H1 (cell line): Measurements from ENCODE around the gene XRCC6. TPM values are rescaled to one million over a fixed set of nuclear protein-coding genes. Genes with fewer than 3 reads are reported as not detected.

Source experiments
- CTCF ChIA-PET: fragments of 300-600 bp; sonication (Branson Sonifier 250); formaldehyde crosslinking; loops from one replicate; lab custom pipeline; 2021; ENCODE audit not compliant: partially characterized antibody; lab: Charles Lee
- POLR2A ChIA-PET: fragments of 300-600 bp; sonication (Branson Sonifier 250); formaldehyde crosslinking; loops from one replicate; lab custom pipeline; 2021; ENCODE audit warnings: inconsistent platforms; ENCODE audit not compliant: partially characterized antibody; lab: Charles Lee
- DNase-seq, 2 experiments: peaks; one replicate each; pipeline versions ENCODE4 v3.0.0 to v3.0.0-alpha.2; 2010 to 2022; ENCODE audit warnings: low spot score in 2 of 2, low read depth in 1 of 2, mixed read lengths in 1 of 2
- FAIRE-seq: peaks from 2 replicates; lab custom pipeline; 2011; peaks lifted over from hg19 to GRCh38; lab: Jason Lieb, UNC
- H2AFZ ChIP-seq: 2 replicates; pipeline ENCODE4 v1.8.1; 2012; ENCODE audit warnings: low read length, inconsistent platforms
- H2AK5ac ChIP-seq: 2 replicates; pipeline ENCODE4 v1.6.1; 2013; ENCODE audit warnings: low read depth, low read length
- H2BK120ac ChIP-seq: replicated peaks from 2 replicates; pipeline ENCODE3; 2013; ENCODE audit warnings: low read depth, low read length, inconsistent platforms
- H2BK12ac ChIP-seq: 2 replicates; pipeline ENCODE4 v1.6.1; 2013; ENCODE audit warnings: low read depth, low read length
- H2BK15ac ChIP-seq: 2 replicates; pipeline ENCODE4 v1.6.1; 2013; ENCODE audit warnings: low read length
- H2BK20ac ChIP-seq: 2 replicates; pipeline ENCODE4 v1.6.1; 2013; ENCODE audit warnings: low read length
- H2BK5ac ChIP-seq: 2 replicates; pipeline ENCODE4 v1.6.1; 2013; ENCODE audit warnings: low read depth, low read length
- H3K14ac ChIP-seq: 2 replicates; pipeline ENCODE4 v1.6.1; 2013; ENCODE audit warnings: inconsistent platforms; ENCODE audit not compliant: insufficient read length
- H3K18ac ChIP-seq: 2 replicates; pipeline ENCODE4 v1.6.1; 2013; ENCODE audit warnings: low read length; ENCODE audit errors: extremely low read depth
- H3K23ac ChIP-seq: 2 replicates; pipeline ENCODE4 v1.6.1; 2013; ENCODE audit warnings: inconsistent platforms; ENCODE audit not compliant: insufficient read length
- H3K23me2 ChIP-seq: 2 replicates; pipeline ENCODE4 v1.6.1; 2013; ENCODE audit warnings: low read depth, low read length
- H3K27ac ChIP-seq: 2 replicates; pipeline ENCODE4 v1.6.1; 2011; ENCODE audit warnings: low read depth, low read length, inconsistent platforms
- H3K27me3 ChIP-seq, 4 experiments: replicated peaks in 1 of 4; 1 replicate in 1 of 4; 2 replicates in 3 of 4; pipeline versions ENCODE4 v1.6.1 to v1.8.1; 2011 to 2013; ENCODE audit warnings: low read length in 3 of 4, mild to moderate bottlenecking in 3 of 4, inconsistent platforms in 2 of 4, mixed read lengths in 2 of 4, moderate library complexity in 1 of 4; ENCODE audit not compliant: control insufficient read depth in 3 of 4, insufficient read depth in 3 of 4; ENCODE audit errors: extremely low read depth in 1 of 4
- H3K36me3 ChIP-seq, 4 experiments: 2 replicates each; pipeline versions ENCODE4 v1.6.1 to v1.8.1; 2011 to 2013; ENCODE audit warnings: mild to moderate bottlenecking in 4 of 4, low read length in 3 of 4, moderate library complexity in 2 of 4, control low read depth in 1 of 4, inconsistent platforms in 1 of 4; ENCODE audit not compliant: insufficient read depth in 4 of 4, control insufficient read depth in 2 of 4
- H3K4ac ChIP-seq: replicated peaks from 2 replicates; pipeline ENCODE3; 2013; ENCODE audit warnings: low read length, low read depth, mixed read lengths, inconsistent platforms; ENCODE audit not compliant: insufficient read length
- H3K4me1 ChIP-seq, 4 experiments: replicated peaks in 1 of 4; 1 replicate in 1 of 4; 2 replicates in 3 of 4; pipeline versions ENCODE4 v1.6.1 to v1.8.1; 2011 to 2013; ENCODE audit warnings: low read length in 3 of 4, inconsistent platforms in 2 of 4, mixed read lengths in 1 of 4; ENCODE audit not compliant: insufficient read depth in 4 of 4, control insufficient read depth in 3 of 4
- H3K4me2 ChIP-seq, 2 experiments: 2 replicates each; pipeline versions ENCODE4 v1.6.1 to v1.8.1; 2011 to 2013; ENCODE audit warnings: low read depth in 2 of 2, low read length in 2 of 2, control low read depth in 1 of 2, inconsistent platforms in 1 of 2, mild to moderate bottlenecking in 1 of 2; ENCODE audit not compliant: insufficient read depth in 1 of 2
- H3K4me3 ChIP-seq, 4 experiments: fragments of 200-600, 300-600 bp in 1 of 4; sonication (generic), shearing (Covaris generic), sonication (Bioruptor Twin) in 1 of 4; 2 replicates each; pipeline versions ENCODE4 v1.5.1 to v1.8.1; 2011 to 2016; ENCODE audit warnings: low read length in 4 of 4, low read depth in 3 of 4, control low read depth in 2 of 4, inconsistent platforms in 2 of 4, mild to moderate bottlenecking in 2 of 4, mixed read lengths in 1 of 4, moderate library complexity in 1 of 4; ENCODE audit not compliant: insufficient read depth in 2 of 4; ENCODE audit errors: extremely low read depth in 1 of 4
- H3K56ac ChIP-seq: replicated peaks from 2 replicates; pipeline ENCODE3; 2013; ENCODE audit warnings: low read depth, mild to moderate bottlenecking, mixed read lengths, low read length, inconsistent platforms; ENCODE audit not compliant: insufficient read length
- H3K79me1 ChIP-seq: 2 replicates; pipeline ENCODE4 v1.6.1; 2013; ENCODE audit warnings: low read depth, low read length, control low read depth
- H3K79me2 ChIP-seq, 2 experiments: 2 replicates each; pipeline versions ENCODE4 v1.6.1 to v1.8.1; 2012 to 2013; ENCODE audit warnings: low read length in 2 of 2, mild to moderate bottlenecking in 2 of 2, inconsistent platforms in 1 of 2; ENCODE audit not compliant: insufficient read depth in 2 of 2, control insufficient read depth in 1 of 2
- H3K9ac ChIP-seq, 4 experiments: replicated peaks in 1 of 4; 1 replicate in 1 of 4; 2 replicates in 3 of 4; pipeline versions ENCODE4 v1.6.1 to v1.8.1; 2011 to 2013; ENCODE audit warnings: low read depth in 3 of 4, low read length in 3 of 4, control low read depth in 2 of 4, mild to moderate bottlenecking in 2 of 4, moderate library complexity in 2 of 4, inconsistent platforms in 1 of 4; ENCODE audit errors: extremely low read depth in 1 of 4
- H3K9me3 ChIP-seq, 2 experiments: 2 replicates each; pipeline versions ENCODE4 v1.6.1 to v1.8.1; 2012 to 2013; ENCODE audit warnings: mild to moderate bottlenecking in 2 of 2, moderate library complexity in 2 of 2, control low read depth in 1 of 2, inconsistent platforms in 1 of 2, low read depth in 1 of 2, low read length in 1 of 2, mixed read lengths in 1 of 2; ENCODE audit not compliant: insufficient read depth in 2 of 2
- H4K20me1 ChIP-seq, 2 experiments: replicated peaks in 1 of 2; 2 replicates each; pipeline versions ENCODE3 to v1.8.1; 2011 to 2013; ENCODE audit warnings: inconsistent platforms in 2 of 2, low read length in 2 of 2, mild to moderate bottlenecking in 1 of 2; ENCODE audit not compliant: insufficient read depth in 2 of 2, control insufficient read depth in 1 of 2
- H4K5ac ChIP-seq: 2 replicates; pipeline ENCODE4 v1.6.1; 2013; ENCODE audit warnings: low read length, low read depth, mixed read lengths, inconsistent platforms; ENCODE audit not compliant: insufficient read length
- H4K8ac ChIP-seq: 2 replicates; pipeline ENCODE4 v1.8.0; 2013; ENCODE audit warnings: mild to moderate bottlenecking, moderate library complexity, low read length, inconsistent platforms; ENCODE audit not compliant: insufficient read depth; ENCODE audit errors: extremely low read depth
- H4K91ac ChIP-seq: replicated peaks from 2 replicates; pipeline ENCODE3; 2013; ENCODE audit warnings: low read length, mixed read lengths, inconsistent platforms; ENCODE audit not compliant: insufficient read length
- BACH1 ChIP-seq: IDR thresholded peaks from 2 replicates; pipeline ENCODE4 v1.6.1; 2012; ENCODE audit warnings: low read length, improper control_type of control experiment
- BCL11A ChIP-seq, 2 experiments: IDR thresholded peaks; one replicate each; pipeline ENCODE4 v1.6.1; 2011; ENCODE audit warnings: low read depth in 2 of 2, low read length in 2 of 2, mild to moderate bottlenecking in 2 of 2
- CHD2 ChIP-seq: IDR thresholded peaks from 2 replicates; pipeline ENCODE4 v1.6.1; 2012; ENCODE audit warnings: low read length, improper control_type of control experiment
- EZH2 ChIP-seq: fragments of 200-600 bp; sonication (generic); IDR thresholded peaks from 2 replicates; pipeline ENCODE4 v1.7.1; 2012; ENCODE audit warnings: low read depth, mild to moderate bottlenecking, moderate library complexity, low read length, inconsistent platforms; ENCODE audit not compliant: severe bottlenecking
- GTF2F1 ChIP-seq: IDR thresholded peaks from 2 replicates; pipeline ENCODE4 v1.6.1; 2012; ENCODE audit warnings: low read depth, low read length, improper control_type of control experiment, borderline replicate concordance
- HDAC2 ChIP-seq, 2 experiments: fragments of 300-600 bp in 1 of 2; sonication (generic) in 1 of 2; IDR thresholded peaks; 2 replicates each; pipeline ENCODE4 v1.6.1; 2011 to 2012; ENCODE audit warnings: low read depth in 2 of 2, low read length in 2 of 2, mild to moderate bottlenecking in 2 of 2, moderate library complexity in 2 of 2, borderline replicate concordance in 1 of 2, inconsistent platforms in 1 of 2
- JUND ChIP-seq: IDR thresholded peaks from 2 replicates; pipeline ENCODE4 v1.6.1; 2011; ENCODE audit warnings: mild to moderate bottlenecking, improper control_type of control experiment, low read length
- RFX5 ChIP-seq: IDR thresholded peaks from 2 replicates; pipeline ENCODE4 v1.6.1; 2011; ENCODE audit warnings: low read depth, low read length, improper control_type of control experiment, borderline replicate concordance
- RXRA ChIP-seq: IDR thresholded peaks from 2 replicates; pipeline ENCODE4 v1.6.1; 2011; ENCODE audit warnings: low read depth, mild to moderate bottlenecking, low read length, moderate library complexity; ENCODE audit not compliant: insufficient read depth
- SP2 ChIP-seq: IDR thresholded peaks from 2 replicates; pipeline ENCODE4 v1.6.1; 2012; ENCODE audit warnings: mild to moderate bottlenecking, low read length, inconsistent platforms
- SRF ChIP-seq: IDR thresholded peaks from 2 replicates; pipeline ENCODE4 v1.6.1; 2011; ENCODE audit warnings: mild to moderate bottlenecking, low read depth, low read length, moderate library complexity
- SUZ12 ChIP-seq: fragments of 200-600 bp; sonication (generic); IDR thresholded peaks from 2 replicates; pipeline ENCODE4 v1.6.1; 2012; ENCODE audit warnings: mild to moderate bottlenecking, inconsistent platforms, low read length, moderate library complexity, mixed read lengths
- TEAD4 ChIP-seq: IDR thresholded peaks from 2 replicates; pipeline ENCODE4 v1.6.1; 2012; ENCODE audit warnings: low read depth, low read length, inconsistent platforms, mixed read lengths
- YY1 ChIP-seq: IDR thresholded peaks from 2 replicates; pipeline ENCODE4 v1.6.1; 2011; ENCODE audit warnings: low read depth, mild to moderate bottlenecking, low read length
- ZNF274 ChIP-seq: IDR thresholded peaks from 2 replicates; pipeline ENCODE4 v1.7.0; 2012; ENCODE audit warnings: low read length, borderline replicate concordance; ENCODE audit errors: extremely low read depth
- WGBS, 2 experiments: shearing (Covaris generic) in 1 of 2; methylation state at CpG; one replicate each; pipeline versions ENCODE4 v1.1.6 to v1.1.7; 2013 to 2015; ENCODE audit warnings: low lambda C conversion rate in 2 of 2, mixed read lengths in 2 of 2, inconsistent platforms in 1 of 2, low coverage in 1 of 2, missing lambda C conversion rate in 1 of 2; ENCODE audit not compliant: insufficient replicate concordance in 2 of 2, insufficient coverage in 1 of 2, insufficient read length in 1 of 2; ENCODE audit errors: extremely low coverage in 1 of 2, missing lambda C conversion rate in 1 of 2; 5-methylcytosine and 5-hydroxymethylcytosine counted together
- polyA plus RNA-seq, 7 experiments: library from polyadenylated mRNA; depleted of rRNA in 3 of 7; stranded (reverse) in 5 of 7; unstranded in 2 of 7; fragments of >200 nt in 5 of 7; fragments of 200-250 nt in 2 of 7; gene quantifications; 1 replicate in 5 of 7; 2 replicates in 1 of 7; 4 replicates in 1 of 7; pipeline versions ENCODE4 v1.2.1 to v1.2.3, GENCODE V29; 2011 to 2013; ENCODE audit warnings: missing spikeins in 2 of 7, mixed read lengths in 2 of 7
- total RNA-seq: library from RNA; stranded (reverse); fragmentation: NEBNext Ultra II Directional; extraction: Animal tissue kit (Norgen Biotek cat#: 25700); gene quantifications from 2 replicates; pipeline ENCODE4 v1.2.1, GENCODE V29; 2021

XRCC6 gene
- total and polyA plus RNA-seq, 2 of the 8 experiments (the other 6 are each of a cell fraction or from before 2014, with no cell fraction given), result 150 to 490 TPM

DNA sequence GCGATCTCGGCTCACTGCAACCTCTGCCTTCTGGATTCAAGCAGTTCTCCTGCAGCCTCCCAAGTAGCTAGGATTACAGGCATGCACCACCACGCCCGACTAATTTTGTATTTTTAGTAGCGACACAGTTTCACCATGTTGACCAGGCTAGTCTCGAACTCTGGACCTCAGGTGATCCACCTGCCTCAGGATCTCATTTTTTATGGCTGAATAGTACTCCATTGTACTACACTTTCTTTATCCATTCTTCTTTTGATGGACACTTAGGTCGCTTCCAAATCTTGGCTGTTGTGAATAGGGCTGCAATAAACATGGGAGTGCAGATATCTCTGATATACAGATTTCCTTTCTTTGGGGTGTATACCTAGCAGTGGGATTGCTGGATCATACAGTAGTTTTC is 20.8 kb downstream of the XRCC6 start:
- Histone ChIP-seq H3K23me2 (no peaks in the 10 kb centered on the region), H4K8ac (no peak overlapping the region), H2BK12ac (no peak overlapping the region), H3K23ac (no peak overlapping the region), H3K79me2 (peaks cover 0 to 23% of the 10 kb centered on the region in 2 experiments; a peak in 2 of 4 replicates), H3K18ac (no peak overlapping the region), H3K56ac (no peak overlapping the region), H3K4me3 (no peak overlapping the region), H2AK5ac (no peak overlapping the region), H3K4me2 (no peak overlapping the region), H3K14ac (no peak overlapping the region), H3K9ac (no peak overlapping the region), H3K9me3 (no peaks in the 10 kb centered on the region), H4K20me1 (peaks cover 2 to 4% of the 10 kb centered on the region in 2 experiments), H4K91ac (no peak overlapping the region), H2AFZ (no peak overlapping the region), H3K27ac (no peak overlapping the region), H3K79me1 (no peaks in the 10 kb centered on the region), H2BK20ac (no peak overlapping the region), H3K4me1 (no peaks in the 10 kb centered on the region), H3K4ac (no peak overlapping the region), H2BK120ac (no peak overlapping the region), H2BK15ac (no peak overlapping the region), H2BK5ac (no peak overlapping the region), H3K27me3 (no peaks in the 10 kb centered on the region), H4K5ac (no peak overlapping the region), H3K36me3 (peaks cover 25 to 86% (median 58%) of the 10 kb centered on the region in 4 experiments)
- CTCF ChIA-PET, result no interaction called here
- DNase-seq (no peak), FAIRE-seq (no peak)
- 92% methylated on average over 7 of the region's 7 CpGs; no CpG with 5 or more reads in 1 of the 2 experiments for WGBS, 2 experiments
- POLR2A ChIA-PET, result interaction anchor here (12.7 to 13.3 kb wide), 2 partner anchors 12 to 17 kb away, joined by 129 to 157 read pairs; partner anchors contain the start of genes DESI1 and XRCC6
- TF ChIP-seq BACH1 (no peak), SRF (no peak), ZNF274 (no peak), YY1 (no peak), GTF2F1 (no peak), SP2 (no peak), HDAC2 (IDR thresholded peaks at IDR 0.05; ENCODE audit: borderline replicate concordance in 1 of 2, low read depth in 2 of 2, low read length in 2 of 2) (no peak), EZH2 (no peak), RFX5 (no peak), SUZ12 (no peak), BCL11A (IDR thresholded peaks at IDR 0.05; ENCODE audit: low read depth in 2 of 2, low read length in 2 of 2) (no peak), JUND (no peak), CHD2 (no peak), TEAD4 (no peak), RXRA (no peak)
